Stimulated activated CD8-positive, alpha-beta memory T cell treated with anti-CD3 and anti-CD28 coated beads, Interleukin-4, amount 100 ng/mL, for 24 hours (primary cell): ENCODE results near the gene SNX32.

Source experiments
- DNase-seq: peaks from one replicate; pipeline ENCODE4 v3.0.0-alpha.2; 2020; ENCODE audit warnings: low read depth

The SNX32 gene

GRCh38 chr11:65868907-65869306 is 35.1 kb downstream of the SNX32 start:
- no peak for DNase-seq

DNA sequence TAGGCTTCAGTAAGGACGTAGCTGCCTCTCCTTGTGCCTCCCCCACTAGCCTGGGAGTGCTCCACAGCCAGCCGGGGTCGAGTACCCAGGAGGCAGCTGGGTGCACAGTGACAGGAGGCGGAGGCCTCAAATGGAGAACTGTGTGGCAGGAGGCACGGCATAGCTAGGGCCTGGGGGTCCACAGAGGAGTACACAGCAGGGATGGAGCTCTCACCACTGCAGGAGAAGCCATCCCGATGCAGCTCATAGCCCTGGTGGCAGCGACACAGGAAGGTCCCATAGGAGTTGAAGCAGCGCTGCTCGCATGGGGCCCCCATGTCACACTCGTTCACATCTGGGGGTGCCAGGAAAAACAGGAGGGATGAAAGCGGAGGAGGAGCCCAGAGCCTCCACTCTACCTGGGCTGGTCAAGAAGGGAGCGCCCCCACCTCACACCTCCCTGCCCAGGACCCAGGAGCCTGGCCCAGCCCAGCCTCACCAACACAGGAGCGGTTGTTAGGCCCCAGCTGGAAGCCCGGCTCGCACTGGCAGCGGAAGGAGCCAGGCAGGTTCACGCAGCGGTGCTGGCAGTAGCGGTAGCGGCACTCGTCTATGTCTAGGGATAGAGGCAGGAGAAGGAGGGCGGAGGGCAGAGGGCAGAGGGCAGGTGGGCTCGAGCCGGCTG is 36.0 kb downstream of the SNX32 start:
- DNase-seq: no peak

GRCh38 chr11:65870307-65870658 is 36.5 kb downstream of the SNX32 start:
- DNase-seq: no peak

GRCh38 chr11:65870706-65871681 is 37.2 kb downstream of the SNX32 start:
- DNase-seq: no peak

- DNase-seq: no peak
Measured at GRCh38 chr11:65871811-65872548, 38.2 kb downstream of the SNX32 start.

DNA sequence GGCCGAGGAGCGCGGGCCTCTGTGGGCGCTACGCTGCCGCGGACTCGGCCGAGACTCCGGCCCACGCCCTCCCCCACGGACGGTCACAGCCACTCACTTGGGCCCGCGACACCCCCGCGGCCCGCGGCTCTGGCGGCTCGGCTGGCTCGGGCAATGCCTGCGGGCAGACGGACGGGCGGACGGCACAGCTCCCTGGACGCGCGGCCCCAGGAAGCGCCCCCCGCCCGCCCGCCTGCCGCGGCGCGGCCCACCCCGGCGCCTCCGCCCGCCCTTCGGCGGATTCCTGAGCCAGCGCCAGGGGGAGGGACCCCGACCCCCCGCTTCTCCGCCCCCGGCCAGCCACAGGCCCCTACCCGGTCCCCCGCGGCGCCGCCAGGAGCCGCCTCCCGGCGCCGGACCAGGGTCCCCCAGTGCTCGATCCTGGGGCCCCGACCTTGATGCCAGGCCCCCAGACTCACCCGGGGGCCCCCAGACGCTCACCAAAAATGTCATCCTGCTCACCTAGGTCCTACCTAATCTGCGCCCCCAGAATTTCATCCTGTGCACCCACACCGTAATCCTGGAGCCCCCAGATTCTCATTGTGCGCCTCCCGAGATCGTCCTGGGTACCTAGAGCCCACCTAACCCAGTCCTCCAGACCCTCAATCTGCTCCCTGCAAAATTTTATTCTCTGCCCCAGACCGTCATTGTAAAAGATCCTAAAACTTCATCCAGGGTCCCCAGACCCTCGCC is 39.0 kb downstream of the SNX32 start, which contains the start of gene EFEMP2:
Gene EFEMP2 (minus strand): TSS at position 215 of the 732 bp plus-strand sequence. CDS start 446 bp downstream, outside the sequence.
- DNase-seq: no peak

GRCh38 chr11:65873318-65874156 is 39.8 kb downstream of the SNX32 start:
- peak; percentile 91 for DNase-seq

DNA sequence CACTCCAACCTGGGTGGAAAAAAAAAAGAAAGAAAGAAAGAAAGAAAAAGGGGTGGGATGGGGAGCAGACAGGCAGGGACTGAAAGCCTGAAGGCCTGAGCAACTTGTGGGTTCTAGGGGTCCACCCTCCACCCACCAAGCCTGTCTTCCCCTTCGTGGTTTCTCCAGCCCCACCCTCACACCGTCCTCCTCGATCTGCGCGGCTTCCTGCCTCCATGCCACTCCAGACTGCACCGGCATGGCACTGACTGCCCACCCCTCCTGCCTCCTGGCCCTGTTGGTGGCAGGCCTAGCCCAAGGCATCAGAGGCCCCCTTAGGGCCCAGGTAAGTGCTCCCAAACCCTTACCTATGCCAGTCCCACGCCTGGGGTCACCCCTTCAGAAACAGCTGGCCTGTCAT is 45.9 kb downstream of the SNX32 start, which contains the start of gene CTSW:
Gene CTSW (plus strand): TSS at position 221 of the 400 bp plus-strand sequence. CDS start 18 bp downstream, at position 239.
- peak; percentile 45 for DNase-seq

DNA sequence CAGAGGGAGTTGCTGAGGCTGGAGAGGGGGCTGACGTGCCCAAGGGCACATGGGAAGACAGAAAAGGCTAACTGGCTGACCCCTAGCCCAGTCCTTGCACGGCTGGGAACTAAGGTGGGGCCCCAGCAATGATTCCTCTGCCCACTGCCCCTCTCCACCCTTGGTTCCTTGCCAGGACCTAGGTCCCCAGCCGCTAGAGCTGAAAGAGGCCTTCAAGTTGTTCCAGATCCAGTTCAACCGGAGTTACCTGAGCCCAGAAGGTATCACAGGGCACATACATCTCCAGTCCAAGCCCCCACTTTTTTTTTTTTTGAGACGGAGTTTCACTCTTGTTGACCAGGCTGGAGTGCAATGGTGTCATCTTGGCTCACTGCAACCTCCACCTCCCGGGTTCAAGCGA is 46.3 kb downstream of the SNX32 start:
- no peak for DNase-seq

GRCh38 chr11:65880844-65881421 is 47.2 kb downstream of the SNX32 start:
- no peak for DNase-seq

DNA sequence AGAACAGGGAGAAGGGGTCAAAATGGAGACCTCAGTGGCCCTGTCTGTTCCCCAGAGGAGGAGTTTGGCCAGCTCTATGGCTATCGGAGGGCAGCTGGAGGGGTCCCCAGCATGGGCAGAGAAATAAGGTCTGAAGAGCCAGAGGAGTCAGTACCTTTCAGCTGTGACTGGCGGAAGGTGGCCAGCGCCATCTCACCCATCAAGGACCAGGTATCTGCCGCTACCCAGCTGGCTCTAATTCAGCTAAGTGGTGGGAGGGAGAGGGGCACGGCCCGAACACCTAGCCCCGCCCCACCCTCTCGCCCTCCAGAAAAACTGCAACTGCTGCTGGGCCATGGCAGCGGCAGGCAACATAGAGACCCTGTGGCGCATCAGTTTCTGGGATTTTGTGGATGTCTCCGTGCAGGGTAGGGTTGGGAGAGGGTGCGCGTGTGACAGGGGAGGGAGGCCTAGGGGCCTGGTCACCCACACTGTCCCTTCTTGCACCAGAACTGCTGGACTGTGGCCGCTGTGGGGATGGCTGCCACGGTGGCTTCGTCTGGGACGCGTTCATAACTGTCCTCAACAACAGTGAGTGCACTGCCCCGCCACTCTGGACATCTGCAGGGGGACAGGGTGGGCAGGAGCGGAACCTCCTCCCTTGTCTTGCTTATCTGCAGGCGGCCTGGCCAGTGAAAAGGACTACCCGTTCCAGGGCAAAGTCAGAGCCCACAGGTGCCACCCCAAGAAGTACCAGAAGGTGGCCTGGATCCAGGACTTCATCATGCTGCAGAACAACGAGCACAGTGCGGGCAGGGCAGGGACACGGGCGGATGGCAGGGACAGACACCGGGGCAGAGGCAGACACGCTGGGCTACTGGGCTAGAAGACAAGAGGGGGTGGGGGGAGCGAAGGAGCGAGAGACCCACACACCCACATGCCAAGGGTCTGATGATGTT is 48.6 kb downstream of the SNX32 start:
- no peak for DNase-seq

GRCh38 chr11:65883058-65883761 is 49.4 kb downstream of the SNX32 start:
- no peak for DNase-seq

- DNase-seq: no peak
Measured at GRCh38 chr11:65883786-65884715, 50.3 kb downstream of the SNX32 start.

DNA sequence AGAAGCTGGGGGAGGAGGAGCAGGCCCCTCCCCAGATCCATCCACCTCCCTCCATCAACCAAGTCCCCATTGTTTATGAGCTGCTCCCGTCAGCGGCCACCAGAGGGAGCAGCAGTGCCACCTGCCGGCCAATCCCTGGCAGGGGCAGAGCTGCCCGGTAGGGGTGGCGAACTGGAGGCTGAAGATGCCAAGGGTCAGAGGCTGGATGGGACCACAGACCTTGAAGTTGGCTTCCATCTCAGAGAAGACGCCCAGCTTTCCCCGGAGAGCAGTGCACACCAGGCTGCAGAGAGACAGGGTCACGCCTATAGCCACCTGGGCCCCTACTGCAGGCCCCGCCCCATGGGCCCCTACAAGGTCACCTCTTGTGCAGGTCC is 50.9 kb downstream of the SNX32 start:
- DNase-seq: peak; percentile 70

DNA sequence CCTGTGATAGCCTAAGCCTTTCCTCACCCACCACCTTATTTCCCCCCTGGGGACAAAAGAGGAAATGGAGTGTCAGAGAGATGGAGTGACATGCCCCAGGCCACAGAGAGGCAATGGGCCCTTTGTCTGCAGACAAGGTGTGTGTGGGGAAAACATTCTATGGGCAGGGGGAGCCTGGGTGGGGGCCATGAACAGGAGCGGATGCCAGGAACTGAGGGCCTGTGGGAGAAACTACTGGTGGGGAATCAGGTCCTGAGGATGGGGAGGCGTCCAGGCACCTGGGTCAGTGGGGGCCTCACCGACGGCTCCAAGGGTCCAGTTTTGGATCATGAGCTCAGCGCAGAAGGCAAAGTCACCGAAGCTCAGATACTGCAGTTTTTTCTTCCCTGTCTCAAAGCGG is 51.5 kb downstream of the SNX32 start:
- DNase-seq: no peak

- DNase-seq: no peak
Measured at GRCh38 chr11:65885808-65886536, 52.2 kb downstream of the SNX32 start.
